Measurements from ENCODE around the gene RTP2.

DNA sequence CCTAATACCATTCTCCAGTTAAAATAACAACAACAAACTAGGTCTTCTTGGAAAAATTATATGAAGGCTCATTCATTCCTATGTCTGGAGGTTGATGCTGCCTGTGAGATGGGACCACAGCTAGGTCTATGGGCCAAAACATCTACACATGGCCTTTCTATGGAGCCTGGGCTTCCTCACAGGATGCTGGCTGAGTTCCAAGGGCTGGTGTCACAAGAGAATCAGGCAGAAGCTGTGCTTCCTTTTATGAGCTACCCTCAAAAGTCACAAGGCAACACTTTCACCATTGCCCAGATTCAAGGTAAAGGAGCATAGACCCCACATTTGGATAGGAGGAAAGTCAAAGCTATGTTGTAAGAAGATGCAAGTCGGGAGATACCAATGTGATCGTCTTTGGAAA, 4.6 kb upstream of the RTP2 start:
- TF ChIP-seq, protein P1, sequence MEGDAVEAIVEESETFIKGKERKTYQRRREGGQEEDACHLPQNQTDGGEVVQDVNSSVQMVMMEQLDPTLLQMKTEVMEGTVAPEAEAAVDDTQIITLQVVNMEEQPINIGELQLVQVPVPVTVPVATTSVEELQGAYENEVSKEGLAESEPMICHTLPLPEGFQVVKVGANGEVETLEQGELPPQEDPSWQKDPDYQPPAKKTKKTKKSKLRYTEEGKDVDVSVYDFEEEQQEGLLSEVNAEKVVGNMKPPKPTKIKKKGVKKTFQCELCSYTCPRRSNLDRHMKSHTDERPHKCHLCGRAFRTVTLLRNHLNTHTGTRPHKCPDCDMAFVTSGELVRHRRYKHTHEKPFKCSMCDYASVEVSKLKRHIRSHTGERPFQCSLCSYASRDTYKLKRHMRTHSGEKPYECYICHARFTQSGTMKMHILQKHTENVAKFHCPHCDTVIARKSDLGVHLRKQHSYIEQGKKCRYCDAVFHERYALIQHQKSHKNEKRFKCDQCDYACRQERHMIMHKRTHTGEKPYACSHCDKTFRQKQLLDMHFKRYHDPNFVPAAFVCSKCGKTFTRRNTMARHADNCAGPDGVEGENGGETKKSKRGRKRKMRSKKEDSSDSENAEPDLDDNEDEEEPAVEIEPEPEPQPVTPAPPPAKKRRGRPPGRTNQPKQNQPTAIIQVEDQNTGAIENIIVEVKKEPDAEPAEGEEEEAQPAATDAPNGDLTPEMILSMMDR (IDR thresholded peaks at IDR 0.05; ENCODE audit: low read depth, low read length) = no peak
- TF ChIP-seq POLR2A (IDR thresholded peaks at IDR 0.05; ENCODE audit: extremely low read depth, insufficient read length) = no peak
- TF ChIP-seq, protein P2, sequence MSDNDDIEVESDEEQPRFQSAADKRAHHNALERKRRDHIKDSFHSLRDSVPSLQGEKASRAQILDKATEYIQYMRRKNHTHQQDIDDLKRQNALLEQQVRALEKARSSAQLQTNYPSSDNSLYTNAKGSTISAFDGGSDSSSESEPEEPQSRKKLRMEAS (IDR thresholded peaks at IDR 0.05; ENCODE audit: low read depth, low read length) = no peak
